Ovary (tissue), 9 donors: ENCODE measurements around the gene IL6R. TPM values are rescaled to one million over a fixed set of nuclear protein-coding genes. Genes with fewer than 3 reads are reported as not detected.

Source experiments
- DNase-seq, 5 donors: peaks; one replicate each; pipeline ENCODE4 v3.0.0-alpha.2; 2019 to 2020
- H3K27ac ChIP-seq, 2 donors: fragments of 200-600 bp; one replicate each; pipeline versions ENCODE4 v1.5.1 to v1.8.0; 2019 to 2022
- H3K27me3 ChIP-seq: fragments of 200-600 bp; one replicate; pipeline ENCODE4 v1.8.0; 2022
- H3K36me3 ChIP-seq: fragments of 200-600 bp; sonication (generic); one replicate; pipeline ENCODE4 v1.5.1; 2019
- H3K4me1 ChIP-seq: one replicate; pipeline ENCODE4 v1.8.1; 2013; ENCODE audit warnings: mild to moderate bottlenecking, moderate library complexity; ENCODE audit not compliant: insufficient read depth
- H3K4me3 ChIP-seq: fragments of 200-600 bp; sonication (generic); one replicate; pipeline ENCODE4 v1.5.1; 2017
- H3K9me3 ChIP-seq, 2 donors: fragments of 200-600 bp in 1 of 2; sonication (generic) in 1 of 2; one replicate each; pipeline versions ENCODE4 v1.5.1 to v1.8.1; 2013 to 2019; ENCODE audit warnings: mild to moderate bottlenecking in 1 of 2, moderate library complexity in 1 of 2
- EP300 ChIP-seq: sonication (generic); formaldehyde crosslinking; IDR thresholded peaks from one replicate; pipeline ENCODE4 v1.6.1; 2017; ENCODE audit warnings: antibody characterized with exemption
- POLR2A ChIP-seq: fragments of 450-650 bp; IDR thresholded peaks from one replicate; pipeline ENCODE4 v1.6.1; 2017; ENCODE audit warnings: antibody characterized with exemption, mild to moderate bottlenecking, moderate library complexity
- WGBS, 3 donors: extraction: QIAGEN DNeasy Blood & Tissue Kit in 1 of 3; methylation state at CpG; one replicate each; pipeline versions ENCODE4 v1.1.5 to v1.1.7; 2013 to 2017; 5-methylcytosine and 5-hydroxymethylcytosine counted together
- intact Hi-C, 4 donors: fragments of 100-400 bp; cut with DNase I; formaldehyde crosslinking; loops; one replicate each; pipeline versions ENCODE4 v1.11.0 to v1.15.1; 2022 to 2023
- polyA plus RNA-seq, 2 donors: library from polyadenylated mRNA; stranded (reverse); fragments of 200-250 nt in 1 of 2; fragments of 350-450 nt in 1 of 2; fragmentation: Illumina TruSeq in 1 of 2; extraction: RNeasy Lipid Tissue Mini Kit (QIAGEN cat#74804) in 1 of 2; gene quantifications; one replicate each; pipeline ENCODE4 v1.2.3, GENCODE V29; 2013 to 2014
- total RNA-seq, 7 donors: library from RNA; depleted of rRNA in 2 of 7; stranded (reverse); fragments of >200 nt in 2 of 7; fragmentation: NEBNext Ultra II Directional in 3 of 7; extraction: Animal tissue kit (Norgen Biotek cat#: 25700) in 3 of 7; gene quantifications; one replicate each; pipeline versions ENCODE4 v1.1.0 to v1.2.4, GENCODE V29; 2016 to 2023
- TF ChIP-seq, protein P1 (sequence below), 3 donors: fragments of 450-650 bp in 2 of 3; fragments of 200-600 bp in 1 of 3; IDR thresholded peaks; one replicate each; pipeline versions ENCODE4 v1.5.1 to v1.8.0; 2016 to 2022; ENCODE audit warnings: antibody characterized with exemption in 3 of 3, mild to moderate bottlenecking in 1 of 3
- donor health status: DM: no; HTN: no; CAD: no; lungs with moderate emphysema.
- donor health status: DM: no; HTN: no; CAD: no.
- donor health status: Bipolar disorder and iron deficiency.
- donor health status: DM: yes; HTN: yes; CAD: no.
- donor health status: DM: no; HTN: no; CAD: no.
- donor health status: DM: yes; HTN: yes; CAD: no.

Gene IL6R
- total and polyA plus RNA-seq, 9 donors, result 6.5 to 37.0 (median 12.2) TPM

DNA sequence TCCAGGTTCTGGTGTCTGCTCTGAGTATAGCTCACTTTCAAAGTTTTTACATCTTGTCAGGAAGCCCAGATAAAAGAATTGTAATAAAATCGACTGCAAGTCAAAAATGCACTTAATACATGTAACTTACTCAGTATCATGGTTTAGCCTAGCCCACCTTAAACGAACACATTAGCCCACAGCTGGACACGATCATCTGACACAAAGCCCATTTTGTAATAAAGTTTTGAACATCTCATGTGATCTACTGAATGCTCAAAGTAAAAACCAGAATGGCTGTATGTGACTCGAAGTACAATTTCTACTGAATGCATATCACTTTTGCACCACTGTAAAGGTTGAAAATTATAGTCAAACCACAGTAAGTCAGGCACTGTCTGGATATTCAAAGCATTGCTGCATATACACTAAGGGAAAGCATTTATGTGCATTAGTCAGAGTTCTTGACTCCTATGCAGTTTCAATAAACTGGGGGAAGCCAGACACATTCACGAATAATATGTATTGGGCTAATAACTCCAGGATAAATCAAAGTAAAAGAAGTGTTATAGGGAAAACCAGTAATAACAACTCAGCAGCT is 84.6 kb downstream of the IL6R start:
- WGBS, 3 donors, result 51 to 60% (median 60%) methylated on average over 5 of the region's 5 CpGs
- intact Hi-C loops, result loop anchor here in 2 of 4 donors (5.0 to 10.0 kb wide), 3 partner anchors 53 to 585 kb away; partner anchors contain the start of gene EFNA3 (in 1 of the 2)

DNA sequence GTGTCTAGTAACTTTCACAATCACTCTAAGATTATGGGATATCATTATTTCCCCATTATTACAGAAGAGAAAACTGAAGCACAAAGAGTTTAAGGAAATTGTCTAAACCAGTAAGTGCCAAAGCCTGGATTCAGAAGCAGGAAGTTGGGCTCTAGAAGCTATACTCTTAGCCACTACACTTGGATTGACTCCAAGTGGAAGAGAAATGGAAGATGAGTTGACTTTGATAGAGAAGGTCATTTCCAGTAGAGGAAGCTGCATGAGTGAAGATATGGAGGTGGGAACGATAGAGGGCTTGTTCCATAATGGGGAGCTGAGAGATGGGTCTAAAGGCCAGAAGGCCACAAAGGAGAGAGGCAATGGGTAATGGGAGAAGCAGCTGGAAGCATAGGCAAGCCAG is 85.2 kb downstream of the IL6R start:
- Histone ChIP-seq H3K4me3 (no peak overlapping the region), H3K27ac (no peak overlapping the region), H3K36me3 (no peaks in the 10 kb centered on the region), H3K4me1 (no peaks in the 10 kb centered on the region), H3K9me3 (no peaks in the 10 kb centered on the region), H3K27me3 (no peaks in the 10 kb centered on the region)
- intact Hi-C loops, result no loop called here
- DNase-seq, result no peak
- 63 to 74% (median 71%) methylated on average over 1 of the region's 1 CpG for WGBS, 3 donors
- TF ChIP-seq, protein P1, sequence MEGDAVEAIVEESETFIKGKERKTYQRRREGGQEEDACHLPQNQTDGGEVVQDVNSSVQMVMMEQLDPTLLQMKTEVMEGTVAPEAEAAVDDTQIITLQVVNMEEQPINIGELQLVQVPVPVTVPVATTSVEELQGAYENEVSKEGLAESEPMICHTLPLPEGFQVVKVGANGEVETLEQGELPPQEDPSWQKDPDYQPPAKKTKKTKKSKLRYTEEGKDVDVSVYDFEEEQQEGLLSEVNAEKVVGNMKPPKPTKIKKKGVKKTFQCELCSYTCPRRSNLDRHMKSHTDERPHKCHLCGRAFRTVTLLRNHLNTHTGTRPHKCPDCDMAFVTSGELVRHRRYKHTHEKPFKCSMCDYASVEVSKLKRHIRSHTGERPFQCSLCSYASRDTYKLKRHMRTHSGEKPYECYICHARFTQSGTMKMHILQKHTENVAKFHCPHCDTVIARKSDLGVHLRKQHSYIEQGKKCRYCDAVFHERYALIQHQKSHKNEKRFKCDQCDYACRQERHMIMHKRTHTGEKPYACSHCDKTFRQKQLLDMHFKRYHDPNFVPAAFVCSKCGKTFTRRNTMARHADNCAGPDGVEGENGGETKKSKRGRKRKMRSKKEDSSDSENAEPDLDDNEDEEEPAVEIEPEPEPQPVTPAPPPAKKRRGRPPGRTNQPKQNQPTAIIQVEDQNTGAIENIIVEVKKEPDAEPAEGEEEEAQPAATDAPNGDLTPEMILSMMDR (IDR thresholded peaks at IDR 0.05), result no peak
- no peak for TF ChIP-seq EP300

More for the DNA sequence above, 84.6 kb downstream of the IL6R start:
- Histone ChIP-seq H3K4me3 (no peak overlapping the region), H3K27ac (no peak overlapping the region), H3K4me1 (no peaks in the 10 kb centered on the region), H3K36me3 (no peaks in the 10 kb centered on the region), H3K9me3 (no peaks in the 10 kb centered on the region), H3K27me3 (no peaks in the 10 kb centered on the region)
- TF ChIP-seq EP300, result no peak
- TF ChIP-seq, protein P1 (IDR thresholded peaks at IDR 0.05), result no peak
- no peak for TF ChIP-seq POLR2A
- no peak for DNase-seq

DNA sequence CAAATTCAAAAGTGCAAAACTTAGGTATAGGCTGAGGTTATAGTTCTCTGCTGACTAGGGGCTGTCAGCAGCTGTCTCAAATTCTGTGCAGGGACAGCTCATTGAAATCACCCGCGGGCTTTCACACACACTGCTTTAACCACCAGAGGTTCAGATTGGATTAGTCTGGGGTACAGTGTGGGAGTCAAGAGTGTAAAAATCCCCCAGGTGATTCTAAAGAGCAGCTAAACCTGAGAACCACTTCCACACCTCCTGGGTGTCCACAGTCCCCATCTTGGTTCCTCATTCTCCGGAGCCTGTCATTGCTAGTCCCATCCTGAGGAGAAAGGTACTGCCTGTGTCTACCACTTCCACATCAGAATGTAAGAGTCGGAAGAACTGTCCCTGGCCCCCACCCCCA is 87.0 kb downstream of the IL6R start:
- TF ChIP-seq EP300 (no peak), POLR2A (no peak)
- TF ChIP-seq, protein P1 (IDR thresholded peaks at IDR 0.05), result no peak
- H3K4me3 ChIP-seq, result no peak overlapping the region
- intact Hi-C loops, result no loop called here
- H3K36me3 ChIP-seq, result no peaks in the 10 kb centered on the region
- DNase-seq, result no peak
- H3K27ac ChIP-seq, result no peak overlapping the region
- no peaks in the 10 kb centered on the region for H3K4me1 ChIP-seq
- no peaks in the 10 kb centered on the region for H3K9me3 ChIP-seq
- no peaks in the 10 kb centered on the region for H3K27me3 ChIP-seq
- WGBS, 3 donors, result 64 to 75% (median 72%) methylated on average over 4 of the region's 4 CpGs

DNA sequence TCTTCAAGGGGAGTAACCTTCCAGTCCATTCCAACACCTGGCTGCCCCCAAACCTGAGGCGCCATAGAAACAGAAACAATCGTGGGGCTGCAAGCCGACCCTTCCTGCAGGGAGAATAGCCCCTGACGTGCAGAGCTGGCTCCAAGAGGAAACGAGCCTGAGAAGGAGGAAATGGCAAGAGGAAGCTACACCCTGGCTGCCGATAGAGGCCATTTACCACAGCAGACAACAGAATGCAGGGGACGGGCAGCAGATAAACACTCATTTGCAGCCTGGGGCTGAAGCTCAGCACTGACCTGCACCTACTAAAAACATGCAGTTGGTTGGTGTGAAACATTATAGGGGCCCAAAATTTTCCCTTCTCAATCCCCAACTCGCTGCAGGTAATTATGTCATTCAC is 88.1 kb downstream of the IL6R start:
- Histone ChIP-seq H3K4me3 (no peak overlapping the region), H3K36me3 (no peaks in the 10 kb centered on the region), H3K27ac (no peak overlapping the region), H3K9me3 (no peaks in the 10 kb centered on the region), H3K4me1 (no peaks in the 10 kb centered on the region), H3K27me3 (no peaks in the 10 kb centered on the region)
- intact Hi-C loops, result no loop called here
- WGBS, 3 donors, result 26 to 33% (median 30%) methylated on average over 8 of the region's 8 CpGs
- TF ChIP-seq POLR2A, result no peak
- no peak for TF ChIP-seq EP300
- TF ChIP-seq, protein P1 (IDR thresholded peaks at IDR 0.05), result no peak
- no peak for DNase-seq
